ENCODE data around the gene PODXL2.
A peak's percentile ranks its signal among the peaks of the same experiment; 100 is the strongest.

Gene PODXL2, protein sequence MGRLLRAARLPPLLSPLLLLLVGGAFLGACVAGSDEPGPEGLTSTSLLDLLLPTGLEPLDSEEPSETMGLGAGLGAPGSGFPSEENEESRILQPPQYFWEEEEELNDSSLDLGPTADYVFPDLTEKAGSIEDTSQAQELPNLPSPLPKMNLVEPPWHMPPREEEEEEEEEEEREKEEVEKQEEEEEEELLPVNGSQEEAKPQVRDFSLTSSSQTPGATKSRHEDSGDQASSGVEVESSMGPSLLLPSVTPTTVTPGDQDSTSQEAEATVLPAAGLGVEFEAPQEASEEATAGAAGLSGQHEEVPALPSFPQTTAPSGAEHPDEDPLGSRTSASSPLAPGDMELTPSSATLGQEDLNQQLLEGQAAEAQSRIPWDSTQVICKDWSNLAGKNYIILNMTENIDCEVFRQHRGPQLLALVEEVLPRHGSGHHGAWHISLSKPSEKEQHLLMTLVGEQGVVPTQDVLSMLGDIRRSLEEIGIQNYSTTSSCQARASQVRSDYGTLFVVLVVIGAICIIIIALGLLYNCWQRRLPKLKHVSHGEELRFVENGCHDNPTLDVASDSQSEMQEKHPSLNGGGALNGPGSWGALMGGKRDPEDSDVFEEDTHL

DNA sequence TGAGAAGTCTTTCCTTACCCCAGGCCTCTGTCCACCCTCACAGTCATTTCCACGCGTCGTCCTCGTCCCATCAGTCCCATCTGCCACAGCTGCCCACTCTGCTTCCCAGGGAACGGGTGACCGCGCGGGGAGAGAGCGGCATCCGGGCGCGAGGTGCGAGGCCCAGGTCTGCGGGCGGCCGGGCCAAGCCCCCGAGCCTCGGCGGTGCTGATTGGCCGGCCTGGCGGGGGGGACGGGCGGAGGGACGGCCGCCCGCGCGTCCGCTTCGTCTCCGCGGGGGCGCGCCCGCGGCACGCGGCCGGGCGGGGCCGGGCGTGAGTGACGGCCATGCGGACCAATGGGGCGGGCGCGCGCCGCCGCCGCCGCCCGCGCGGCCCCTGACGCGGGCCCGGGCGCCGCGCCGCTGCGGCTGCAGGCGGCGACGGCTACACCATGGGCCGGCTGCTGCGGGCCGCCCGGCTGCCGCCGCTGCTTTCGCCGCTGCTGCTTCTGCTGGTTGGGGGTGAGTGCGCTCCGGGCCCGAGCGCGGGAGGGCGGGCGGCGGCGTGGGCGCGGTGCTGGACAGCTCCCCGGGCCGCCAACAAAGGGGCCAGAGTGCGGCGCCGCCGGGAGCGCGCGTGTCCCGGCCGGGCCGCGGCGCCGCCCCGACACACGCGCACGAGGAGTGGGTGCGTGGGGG lies at the start of gene PODXL2:
Gene PODXL2 (plus strand): TSS at position 398 of the 679 bp plus-strand sequence. CDS start 35 bp downstream, at position 433.
- DNase-seq: no peak

DNA sequence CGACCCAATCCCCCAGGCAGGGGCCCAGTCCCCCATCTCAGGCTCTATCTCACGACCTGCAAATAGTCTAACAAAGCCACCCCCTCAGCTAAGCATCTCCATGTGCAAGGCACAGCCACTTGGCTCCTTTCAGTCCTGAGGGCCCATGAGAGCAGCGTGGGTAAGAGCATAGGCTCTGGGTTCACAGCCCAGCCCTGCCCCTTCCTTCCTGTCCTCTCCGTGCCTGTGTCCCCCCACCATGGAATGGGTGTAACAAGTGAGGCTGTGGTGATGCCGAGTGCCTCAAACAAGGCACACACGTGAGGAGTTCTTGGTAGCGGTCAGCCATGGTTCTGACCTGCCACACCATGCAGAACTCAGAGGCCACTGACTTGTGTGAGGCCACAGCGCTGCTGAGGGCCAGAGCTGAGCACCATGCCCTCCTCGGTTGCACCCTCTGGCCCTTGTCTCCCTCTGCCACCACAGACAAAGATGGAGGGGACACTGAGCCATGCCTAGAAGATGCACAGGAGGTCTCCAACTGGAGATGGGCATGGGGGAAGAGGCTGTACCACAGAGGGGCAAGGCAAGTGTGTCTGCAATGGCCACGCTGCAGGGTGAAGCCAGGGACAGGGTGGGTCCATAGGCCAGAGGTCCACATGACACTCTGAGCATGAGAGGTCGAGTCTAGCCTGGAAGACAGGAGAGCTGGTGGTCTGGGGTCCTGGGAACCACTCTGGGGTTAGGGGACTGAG lies 48.5 kb upstream of the PODXL2 start:
- DNase-seq: no peak

DNA sequence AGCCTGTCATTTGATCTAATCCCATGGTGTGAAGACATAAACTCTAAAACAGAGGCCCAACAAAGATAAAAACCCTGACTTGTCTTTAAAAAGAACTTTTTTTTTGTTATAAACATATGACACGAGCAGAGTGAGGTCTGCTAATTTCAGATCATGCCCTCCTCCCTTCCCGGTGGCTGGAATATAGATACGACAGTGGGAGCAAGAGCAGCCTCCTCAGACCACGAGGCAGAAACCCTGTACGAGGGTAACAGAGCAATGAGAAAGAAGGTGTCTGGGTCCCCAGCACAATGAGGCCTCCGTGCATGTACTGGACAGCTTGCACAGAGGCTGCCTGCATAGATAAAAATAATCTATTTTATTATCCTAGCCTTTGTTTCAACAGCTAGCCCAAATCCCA lies 44.3 kb upstream of the PODXL2 start:
- DNase-seq: no peak

DNA sequence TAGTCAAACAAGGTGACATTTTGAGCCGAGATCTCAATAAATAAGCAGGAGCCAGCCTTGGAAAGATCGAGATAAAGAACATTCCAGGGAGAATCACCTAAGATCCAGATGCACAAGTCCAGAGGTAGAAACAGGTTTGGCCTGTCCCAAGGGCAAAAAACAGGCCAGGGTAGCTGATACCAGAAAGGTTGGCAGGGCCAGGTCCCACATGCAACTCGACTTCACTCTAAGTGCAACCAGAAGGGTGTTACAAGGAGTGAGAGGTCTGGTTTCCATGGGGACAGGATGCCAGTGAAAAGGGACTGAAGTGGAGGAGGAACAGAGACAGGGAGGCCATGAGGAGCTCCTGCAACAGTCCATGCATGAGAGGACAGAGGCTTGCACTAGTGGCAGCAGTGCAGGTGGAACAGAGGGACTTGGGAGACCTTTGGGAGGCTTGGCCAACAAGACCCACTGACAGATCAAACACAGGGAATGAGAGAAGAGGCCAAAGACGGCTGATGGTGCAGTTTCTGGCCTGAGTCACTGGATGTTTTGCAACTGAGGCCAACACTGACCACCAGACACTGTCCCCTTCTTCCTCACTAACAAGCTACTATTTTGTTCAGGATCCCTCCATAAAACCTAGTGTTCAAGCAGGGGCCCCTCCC lies 43.7 kb upstream of the PODXL2 start:
- no peak for DNase-seq

DNA sequence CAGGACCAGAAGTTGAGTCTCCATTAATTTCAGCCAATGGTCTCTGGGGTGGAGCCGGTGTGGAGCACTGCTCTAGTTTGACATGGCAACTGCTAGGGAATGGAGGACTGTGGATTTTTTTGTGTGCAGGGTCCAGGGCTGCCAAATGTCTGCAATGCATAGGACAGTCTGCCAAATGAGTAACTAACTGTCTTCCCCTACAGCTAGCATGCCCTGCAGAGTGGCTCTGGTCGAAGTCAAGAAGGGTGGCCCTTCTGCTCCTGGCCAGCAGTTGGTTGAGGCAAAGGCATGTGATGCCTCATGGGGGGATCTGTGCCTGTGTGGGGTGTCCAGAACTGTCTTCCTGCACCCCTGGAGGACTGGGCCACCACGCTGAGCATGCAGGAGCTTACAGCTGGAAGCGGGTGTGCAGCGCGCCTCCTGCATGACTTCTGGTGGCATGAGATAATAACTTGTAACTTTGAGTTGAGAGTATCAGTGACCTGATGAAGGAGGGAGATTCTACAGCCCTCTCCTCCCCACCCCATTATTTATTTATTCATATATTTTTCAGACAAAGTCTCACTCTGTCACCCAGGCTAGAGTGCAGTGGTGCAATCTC lies 43.1 kb upstream of the PODXL2 start:
- no peak for DNase-seq

DNA sequence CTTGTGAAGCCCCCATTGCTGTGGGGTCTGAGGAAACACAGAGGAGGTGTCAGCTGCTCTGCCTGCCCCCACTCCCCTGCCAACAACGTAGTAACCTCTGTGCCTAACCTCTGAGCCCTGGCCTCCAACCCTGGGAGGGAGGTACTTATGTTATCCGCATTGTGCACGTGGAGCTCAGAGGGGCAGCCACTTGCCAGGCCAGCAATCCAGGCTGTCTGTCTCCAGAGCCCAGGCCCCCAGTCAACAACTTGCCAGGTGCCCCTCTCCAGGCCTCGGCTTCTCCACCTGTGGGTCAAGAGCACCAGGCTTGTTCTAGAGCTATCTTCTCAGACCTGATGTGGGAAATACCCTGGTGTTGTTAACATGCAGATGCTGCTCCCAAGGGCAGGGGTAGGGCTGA lies 41.1 kb upstream of the PODXL2 start:
- DNase-seq: no peak

DNA sequence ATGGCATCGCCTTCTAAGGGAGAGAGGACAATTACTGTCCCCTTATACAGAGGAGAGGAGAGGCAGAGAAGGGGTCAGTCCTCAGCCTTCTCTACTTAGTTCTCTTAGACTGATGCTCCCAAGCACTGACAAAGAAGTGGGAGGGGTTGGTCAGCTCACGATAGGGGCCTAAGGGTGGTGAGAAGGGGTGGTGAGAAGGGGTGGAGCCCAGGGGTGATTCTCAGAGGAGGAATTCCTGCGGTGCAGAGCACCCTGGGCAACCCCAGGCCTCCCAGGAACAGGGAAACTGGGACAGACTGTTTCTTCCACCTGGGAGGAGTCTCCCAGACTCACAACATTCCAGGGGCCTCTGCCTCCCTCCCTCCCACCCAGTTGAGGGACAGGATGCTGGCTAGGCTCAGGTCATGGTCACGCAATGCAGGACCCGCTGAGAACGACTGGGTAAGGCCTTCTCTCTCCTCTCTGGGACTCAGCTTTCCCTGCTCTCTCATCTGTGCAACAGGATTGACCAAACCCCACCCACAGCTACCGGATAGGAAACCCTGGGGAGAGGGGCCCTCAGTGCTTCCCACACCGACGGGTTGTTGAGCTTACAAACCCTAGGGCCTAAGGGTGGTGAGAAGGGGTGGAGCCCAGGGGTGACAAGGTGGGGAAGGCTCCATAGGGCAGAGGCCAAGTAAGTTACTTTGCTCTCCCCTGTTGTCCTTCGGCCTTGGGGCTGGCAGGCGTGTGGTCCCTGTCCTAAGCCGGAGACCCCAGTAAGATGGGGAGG lies 40.0 kb upstream of the PODXL2 start:
- no peak for DNase-seq

DNA sequence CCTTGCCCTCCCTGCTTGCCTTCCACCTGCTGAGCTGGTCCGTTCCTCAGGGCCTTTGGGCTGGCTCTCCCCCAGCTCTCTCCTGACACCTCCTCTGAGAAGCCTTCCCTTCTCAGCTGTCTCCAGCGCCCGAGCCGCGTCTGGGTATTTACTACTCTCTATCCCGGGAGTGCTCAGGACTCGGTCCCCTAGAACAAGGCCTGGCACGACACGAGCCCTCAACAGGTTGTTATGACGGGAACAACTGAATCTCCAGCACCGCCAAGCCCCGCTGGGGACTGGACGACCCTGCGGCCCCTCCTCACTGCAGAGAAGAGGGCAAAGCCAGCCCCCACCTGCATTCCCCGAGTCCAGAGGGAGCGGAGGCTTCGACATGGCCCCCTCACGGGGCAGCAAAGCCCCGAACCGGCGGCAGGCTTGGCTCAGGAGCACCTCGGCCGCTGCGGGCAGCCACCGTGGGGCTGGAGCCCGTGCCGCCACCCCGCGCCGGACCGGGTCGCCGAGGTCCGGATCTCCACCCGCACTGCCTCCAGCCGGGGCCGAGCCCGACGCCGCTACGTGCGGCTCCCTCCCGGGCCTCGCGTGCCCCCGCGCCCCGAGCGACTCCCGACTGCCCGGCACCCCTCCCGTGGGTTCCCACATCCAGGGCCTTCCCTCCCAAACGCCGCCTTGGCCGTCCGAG lies 39.2 kb upstream of the PODXL2 start:
- DNase-seq: no peak

DNA sequence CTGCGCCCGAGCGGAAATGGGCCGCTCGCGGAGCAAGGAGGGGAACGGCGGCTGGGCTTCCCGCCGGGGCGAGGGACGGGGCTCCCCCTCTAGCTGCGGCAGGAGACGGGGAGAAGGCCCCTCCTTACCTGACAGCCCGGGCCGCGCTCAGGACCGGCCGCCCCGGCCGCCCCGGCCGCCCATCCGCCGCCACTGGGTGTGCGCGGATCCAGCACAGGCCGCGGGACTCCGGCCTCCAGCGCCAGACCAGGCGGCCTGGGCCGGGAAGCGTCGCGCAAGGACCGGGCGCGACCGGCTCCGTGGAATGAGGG lies 38.7 kb upstream of the PODXL2 start:
- DNase-seq: no peak

DNA sequence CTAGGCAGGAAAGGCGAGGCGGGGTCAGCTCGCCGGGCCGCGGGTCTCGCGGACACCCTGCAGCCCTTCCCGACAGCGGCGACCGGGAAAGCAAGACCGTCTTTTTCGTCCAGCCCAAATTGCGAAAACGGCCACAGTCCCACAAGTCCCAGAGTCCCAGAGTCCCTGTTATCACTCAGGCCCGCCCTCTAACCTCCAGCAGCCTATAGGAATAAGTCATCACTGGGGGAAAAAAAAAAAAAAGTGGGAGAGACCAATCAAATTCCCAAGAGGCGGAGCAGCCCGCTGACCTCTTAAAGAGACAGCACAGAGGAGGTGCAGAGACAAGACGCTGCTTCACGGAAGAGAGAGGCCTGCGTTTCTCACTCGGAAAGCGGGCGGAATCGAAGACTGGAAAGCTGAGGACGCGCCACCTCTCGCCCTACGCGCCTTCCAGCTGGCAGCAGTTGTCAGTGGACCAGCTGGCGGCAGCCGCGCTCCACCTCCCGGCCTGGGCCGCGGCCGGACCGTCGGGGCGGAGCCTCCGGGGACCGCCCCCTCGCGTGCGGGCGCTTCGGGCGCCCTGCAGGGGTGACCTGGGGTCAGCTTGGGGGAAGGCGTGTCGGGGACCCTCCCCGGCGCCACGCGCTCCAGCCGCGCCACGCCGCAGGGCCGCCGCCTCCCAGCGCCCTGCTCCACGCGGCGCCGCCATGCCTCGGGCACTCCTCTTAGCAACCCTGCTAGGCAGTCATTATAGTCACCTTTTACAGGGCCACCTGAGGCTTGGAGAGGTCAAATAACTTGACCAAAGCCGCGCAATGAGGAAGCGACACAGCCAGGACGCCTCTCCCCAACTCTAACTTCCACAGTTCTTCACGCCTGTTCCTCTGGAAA lies 38.2 kb upstream of the PODXL2 start, which contains the start of gene TPRA1:
Gene TPRA1 (minus strand): TSS at position 141 of the 873 bp plus-strand sequence. CDS start 10,587 bp downstream, outside the sequence.
- peak; percentile 99 for DNase-seq

DNA sequence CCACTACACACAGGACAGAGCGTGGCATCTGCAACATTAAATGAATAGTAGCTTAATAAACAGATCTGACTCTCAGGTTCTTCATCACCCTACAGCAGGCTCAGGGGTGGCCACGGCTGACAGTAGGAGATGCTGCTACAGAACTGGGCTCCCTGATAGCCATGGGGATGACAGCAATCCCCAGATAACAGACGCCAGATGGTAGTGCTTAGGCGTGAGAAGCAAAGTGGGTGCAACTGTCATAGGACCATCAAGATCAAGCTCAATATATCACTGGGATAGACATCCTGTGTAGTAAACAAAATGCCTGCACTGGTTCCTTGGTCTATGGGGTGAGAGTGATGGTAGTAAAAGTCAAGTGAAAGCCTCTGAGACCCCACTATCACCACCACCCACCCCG lies 35.8 kb upstream of the PODXL2 start:
- no peak for DNase-seq

DNA sequence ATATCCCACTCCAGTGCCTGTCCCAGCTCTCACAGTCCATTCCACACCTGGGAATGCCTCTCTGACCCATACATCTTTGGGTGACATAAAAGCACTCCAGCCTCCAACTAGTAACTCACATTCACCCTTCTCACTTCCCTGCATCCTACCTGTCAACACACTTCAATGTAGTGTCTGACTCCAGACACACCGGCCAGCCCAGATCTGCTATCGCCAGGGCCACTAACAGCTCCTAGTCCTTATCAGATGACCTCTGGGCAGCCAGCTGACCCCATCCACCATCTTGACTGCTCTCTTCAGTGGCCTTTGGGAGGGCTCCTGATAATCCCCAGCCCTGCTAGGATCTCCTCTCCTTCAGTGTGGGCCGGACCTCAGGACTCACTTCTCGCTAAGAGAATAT lies 33.7 kb upstream of the PODXL2 start:
- no peak for DNase-seq

DNA sequence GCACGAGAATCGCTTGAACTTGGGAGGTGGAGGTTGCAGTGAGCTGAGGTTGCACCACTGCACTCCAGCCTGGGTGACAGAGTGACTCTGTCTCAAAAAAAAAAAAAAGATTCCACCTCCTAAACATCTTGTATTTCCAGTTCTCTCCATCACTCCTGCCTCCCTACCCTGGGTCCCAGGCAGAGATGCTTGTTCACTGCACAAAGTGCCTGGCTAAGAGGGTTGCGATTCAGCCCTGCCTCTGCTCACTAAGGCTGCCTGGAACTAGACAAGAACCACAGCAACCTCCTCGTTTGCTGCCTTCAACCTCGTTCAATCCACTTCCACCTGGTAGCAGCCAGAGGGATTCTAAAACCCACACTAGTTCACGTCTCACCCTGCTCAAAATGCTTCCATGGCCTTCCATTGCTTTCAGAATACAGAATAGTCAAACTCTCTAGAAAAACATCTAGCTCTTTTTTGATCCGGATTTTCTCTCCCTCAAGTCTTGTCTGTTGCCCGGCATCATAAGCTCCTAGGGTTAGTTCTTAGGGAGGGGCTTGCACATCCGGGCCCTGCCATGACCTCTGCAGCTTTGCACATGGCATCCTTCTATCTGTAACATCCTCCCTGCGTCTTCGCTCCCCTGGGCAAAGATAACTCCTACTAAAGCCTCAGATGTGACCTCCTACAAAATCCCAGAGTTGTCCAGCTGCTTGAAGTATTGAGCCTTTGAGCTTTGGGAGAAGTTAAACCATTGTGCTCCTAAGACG lies 31.8 kb upstream of the PODXL2 start:
- DNase-seq: no peak

DNA sequence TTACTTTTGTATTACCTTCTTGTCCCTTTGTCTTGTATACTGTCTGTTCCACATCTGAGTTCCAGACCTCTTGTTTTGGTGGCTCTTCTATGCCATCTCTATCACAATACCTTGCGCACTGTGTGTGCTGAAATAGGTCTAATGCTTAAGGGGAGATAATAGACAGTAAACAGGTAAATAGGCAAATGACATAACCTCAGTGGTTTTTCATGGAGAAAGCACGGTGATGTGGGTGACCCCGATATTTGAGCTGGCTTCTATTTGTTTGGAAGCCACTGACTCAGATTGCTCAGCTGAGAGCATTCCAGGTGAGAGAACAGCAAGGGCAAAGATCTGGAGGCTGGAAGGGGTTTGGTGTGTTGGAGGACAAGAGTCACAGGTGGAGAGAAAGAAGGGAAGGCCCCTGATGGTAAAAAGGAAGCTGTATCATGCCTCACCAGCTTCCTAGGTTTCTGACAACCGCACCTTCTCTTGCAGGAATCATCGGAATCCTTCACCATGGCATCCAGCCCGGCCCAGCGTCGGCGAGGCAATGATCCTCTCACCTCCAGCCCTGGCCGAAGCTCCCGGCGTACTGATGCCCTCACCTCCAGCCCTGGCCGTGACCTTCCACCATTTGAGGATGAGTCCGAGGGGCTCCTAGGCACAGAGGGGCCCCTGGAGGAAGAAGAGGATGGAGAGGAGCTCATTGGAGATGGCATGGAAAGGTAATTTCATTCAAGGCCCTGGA lies 30.0 kb upstream of the PODXL2 start:
- DNase-seq: no peak

DNA sequence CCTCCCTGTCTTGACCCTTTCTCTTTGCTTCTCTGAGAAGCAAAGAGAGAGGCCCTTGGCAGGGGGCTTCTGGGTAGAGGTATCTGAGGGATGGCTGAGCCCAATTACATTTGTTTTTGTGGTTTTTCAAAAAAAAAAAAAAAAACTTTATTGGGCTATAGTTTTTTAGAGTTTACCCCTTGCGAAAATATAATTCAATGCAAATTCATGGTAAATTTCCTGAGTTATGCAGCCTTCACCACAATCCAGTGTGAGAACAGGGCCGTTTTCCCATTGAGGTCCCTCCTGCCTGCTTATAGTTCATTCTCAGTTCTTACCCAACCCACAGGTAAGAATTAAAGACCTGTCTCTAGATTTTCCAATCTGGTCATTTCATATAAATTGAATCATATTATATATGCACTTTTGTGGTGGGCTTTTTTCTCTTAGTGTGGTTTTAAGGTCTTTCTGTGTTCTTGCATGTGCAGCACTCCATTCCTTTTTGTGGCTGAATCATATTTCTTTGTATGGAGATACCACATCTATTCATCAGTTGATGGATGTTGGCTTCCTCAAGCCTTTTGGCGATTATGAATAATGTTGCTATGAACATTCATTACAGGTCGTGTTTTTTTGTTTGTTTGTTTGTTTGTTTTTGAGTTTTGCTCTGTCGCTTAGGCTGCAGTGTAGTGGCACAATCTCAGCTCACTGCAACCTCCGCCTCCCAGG lies 28.1 kb upstream of the PODXL2 start:
- no peak for DNase-seq

DNA sequence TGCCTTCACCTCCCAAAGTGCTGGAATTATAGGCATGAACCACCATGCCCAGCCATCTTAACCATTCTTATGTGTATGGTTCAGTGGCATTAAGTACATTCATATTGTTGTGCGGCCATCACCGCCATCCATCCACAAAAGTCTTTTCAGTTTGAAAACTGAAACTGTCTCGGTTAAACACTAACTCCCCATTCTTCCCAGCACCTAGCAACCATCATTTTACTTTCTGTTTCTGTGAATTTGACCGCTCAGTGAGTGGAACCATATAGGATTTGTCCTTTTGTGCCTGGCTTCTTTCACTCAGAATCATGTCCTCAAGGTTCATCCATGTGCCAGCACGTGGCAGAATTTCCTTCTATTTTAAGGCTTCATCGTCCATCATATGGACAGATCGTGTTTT lies 24.9 kb upstream of the PODXL2 start:
- DNase-seq: no peak

DNA sequence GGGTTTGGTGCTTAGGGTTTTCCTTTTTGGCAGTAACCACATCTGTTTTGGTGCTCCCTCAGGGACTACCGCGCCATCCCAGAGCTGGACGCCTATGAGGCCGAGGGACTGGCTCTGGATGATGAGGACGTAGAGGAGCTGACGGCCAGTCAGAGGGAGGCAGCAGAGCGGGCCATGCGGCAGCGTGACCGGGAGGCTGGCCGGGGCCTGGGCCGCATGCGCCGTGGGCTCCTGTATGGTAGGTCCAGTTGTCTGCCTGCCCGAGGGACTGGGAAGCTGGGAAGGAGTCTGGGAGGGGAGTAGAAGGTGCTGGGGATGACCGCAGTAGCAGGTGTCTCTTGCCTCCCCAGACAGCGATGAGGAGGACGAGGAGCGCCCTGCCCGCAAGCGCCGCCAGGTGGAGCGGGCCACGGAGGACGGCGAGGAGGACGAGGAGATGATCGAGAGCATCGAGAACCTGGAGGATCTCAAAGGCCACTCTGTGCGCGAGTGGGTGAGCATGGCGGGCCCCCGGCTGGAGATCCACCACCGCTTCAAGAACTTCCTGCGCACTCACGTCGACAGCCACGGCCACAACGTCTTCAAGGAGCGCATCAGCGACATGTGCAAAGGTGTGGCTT lies 24.3 kb upstream of the PODXL2 start:
- DNase-seq: no peak
